HEK293 (cell line): ENCODE measurements around the gene GRM3.

Experiments used
- SP3 ChIP-seq: fragments of 450-650 bp; formaldehyde crosslinking; IDR thresholded peaks from 2 replicates; pipeline ENCODE4 v1.5.1; 2016; ENCODE audit warnings: missing biosample characterization, missing genetic modification characterization
- ZNF274 ChIP-seq, 2 experiments: fragments of 200-500 bp in 1 of 2; fragments of 450-650 bp in 1 of 2; sonication (Bioruptor generic) in 1 of 2; formaldehyde crosslinking in 1 of 2; IDR thresholded peaks; 2 replicates each; pipeline versions ENCODE4 v1.5.1 to v1.6.1; 2014 to 2016; ENCODE audit warnings: borderline replicate concordance in 1 of 2, inconsistent platforms in 1 of 2, low read length in 1 of 2, missing biosample characterization in 1 of 2, missing genetic modification characterization in 1 of 2
- ZNF292 ChIP-seq: fragments of 450-650 bp; formaldehyde crosslinking; IDR thresholded peaks from 2 replicates; pipeline ENCODE4 v1.5.1; 2016; ENCODE audit warnings: low read depth, missing biosample characterization, missing genetic modification characterization, borderline replicate concordance
- ZNF558 ChIP-seq: fragments of 450-650 bp; formaldehyde crosslinking; IDR thresholded peaks from 2 replicates; pipeline ENCODE4 v1.5.1; 2016; ENCODE audit warnings: missing biosample characterization, missing genetic modification characterization
- TF ChIP-seq, protein P1 (sequence below): fragments of 450-650 bp; formaldehyde crosslinking; IDR thresholded peaks from 2 replicates; pipeline ENCODE4 v1.5.1; 2016; ENCODE audit warnings: missing biosample characterization, missing genetic modification characterization

DNA sequence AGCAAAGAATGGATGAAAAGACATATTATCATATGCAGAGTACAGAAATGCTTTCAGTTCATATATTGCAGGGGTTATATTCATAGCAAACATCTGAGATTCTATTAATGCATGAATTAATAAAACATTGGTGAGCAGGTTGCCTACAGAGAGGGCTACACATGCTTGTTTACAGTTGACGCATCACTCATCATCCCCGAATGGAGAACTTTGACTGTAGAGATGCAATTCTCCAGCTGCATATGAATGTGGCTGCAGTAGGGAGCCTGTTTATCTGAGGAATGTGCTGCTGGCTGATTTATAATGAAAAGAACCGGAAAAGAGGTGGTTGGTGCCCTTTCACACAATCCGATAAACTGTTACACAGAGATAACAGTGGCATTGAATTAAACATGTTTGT lies 116.5 kb downstream of the GRM3 start:
- no peak for TF ChIP-seq SP3 (tag by site-specific recombination)
- no peak for TF ChIP-seq ZNF292 (tag by site-specific recombination)
- TF ChIP-seq ZNF274 (IDR thresholded peaks at IDR 0.05; ENCODE audit: low read length) = no peak
- TF ChIP-seq ZNF274 (tag by site-specific recombination; IDR thresholded peaks at IDR 0.05; ENCODE audit: borderline replicate concordance) = no peak
- TF ChIP-seq ZNF558 = no peak
- TF ChIP-seq, protein P1, sequence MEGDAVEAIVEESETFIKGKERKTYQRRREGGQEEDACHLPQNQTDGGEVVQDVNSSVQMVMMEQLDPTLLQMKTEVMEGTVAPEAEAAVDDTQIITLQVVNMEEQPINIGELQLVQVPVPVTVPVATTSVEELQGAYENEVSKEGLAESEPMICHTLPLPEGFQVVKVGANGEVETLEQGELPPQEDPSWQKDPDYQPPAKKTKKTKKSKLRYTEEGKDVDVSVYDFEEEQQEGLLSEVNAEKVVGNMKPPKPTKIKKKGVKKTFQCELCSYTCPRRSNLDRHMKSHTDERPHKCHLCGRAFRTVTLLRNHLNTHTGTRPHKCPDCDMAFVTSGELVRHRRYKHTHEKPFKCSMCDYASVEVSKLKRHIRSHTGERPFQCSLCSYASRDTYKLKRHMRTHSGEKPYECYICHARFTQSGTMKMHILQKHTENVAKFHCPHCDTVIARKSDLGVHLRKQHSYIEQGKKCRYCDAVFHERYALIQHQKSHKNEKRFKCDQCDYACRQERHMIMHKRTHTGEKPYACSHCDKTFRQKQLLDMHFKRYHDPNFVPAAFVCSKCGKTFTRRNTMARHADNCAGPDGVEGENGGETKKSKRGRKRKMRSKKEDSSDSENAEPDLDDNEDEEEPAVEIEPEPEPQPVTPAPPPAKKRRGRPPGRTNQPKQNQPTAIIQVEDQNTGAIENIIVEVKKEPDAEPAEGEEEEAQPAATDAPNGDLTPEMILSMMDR (tag by site-specific recombination) = no peak
